ENCODE data around the gene ARHGEF17.

Gene ARHGEF17

DNA sequence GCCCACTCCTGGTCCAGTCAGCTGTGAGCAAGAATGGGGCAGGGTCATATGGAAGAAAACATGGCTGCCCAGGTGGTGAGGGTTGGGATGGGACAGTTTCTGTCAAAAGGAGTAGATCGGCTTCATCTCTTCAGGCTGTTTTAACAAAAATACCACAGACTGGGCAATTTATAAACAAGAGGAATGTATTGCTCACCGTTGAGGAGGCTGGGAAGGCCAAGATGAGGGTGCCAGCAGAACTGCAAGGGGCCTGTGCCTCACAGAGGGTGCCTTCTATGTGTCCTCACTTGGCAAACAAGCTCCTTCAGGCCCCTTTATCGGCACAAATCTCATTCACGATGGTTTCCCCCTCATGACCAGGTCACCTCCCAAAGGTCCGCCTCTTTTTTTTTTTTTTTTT, 50.0 kb downstream of the ARHGEF17 start:
- Histone ChIP-seq H3K9me3 (ENCODE audit: control insufficient read depth, insufficient read depth, low read depth, low read length) (no peaks in the 10 kb centered on the region), H3K4me3 (ENCODE audit: low read depth, low read length) (no peak overlapping the region), H3K4me1 (ENCODE audit: control insufficient read depth, insufficient read depth, low read length) (no peaks in the 10 kb centered on the region), H3K27ac (ENCODE audit: extremely low read depth, low read depth, low read length) (no peak overlapping the region), H3K36me3 (ENCODE audit: control insufficient read depth in 2 of 2, insufficient read depth in 1 of 2, low read length in 2 of 2) (peaks cover 0 to 40% of the 10 kb centered on the region in 2 experiments; a peak in 1 of 3 replicates)
- no peak for TF ChIP-seq ZNF169 (tag by site-specific recombination; IDR thresholded peaks at IDR 0.05)
- no peak for TF ChIP-seq IKZF3 (tag by site-specific recombination; IDR thresholded peaks at IDR 0.05)
- no peak for TF ChIP-seq ZNF175 (tag by site-specific recombination; IDR thresholded peaks at IDR 0.05)
- no peak for TF ChIP-seq MEIS1 (CRISPR knock-in tag; IDR thresholded peaks at IDR 0.05; ENCODE audit: borderline replicate concordance)
- no peak for TF ChIP-seq ZNF596 (tag by site-specific recombination; IDR thresholded peaks at IDR 0.05)
- ChIA-PET CTCF (interaction anchor here (0.6 to 2.0 kb wide), 9 partner anchors 9 to 919 kb away, joined by 3 to 10 read pairs (median 4); no protein-coding TSS in a partner anchor), POLR2A (interaction anchor here (0.6 kb wide), 1 partner anchor 21 kb away, joined by 3 read pairs; no protein-coding TSS in a partner anchor)

DNA sequence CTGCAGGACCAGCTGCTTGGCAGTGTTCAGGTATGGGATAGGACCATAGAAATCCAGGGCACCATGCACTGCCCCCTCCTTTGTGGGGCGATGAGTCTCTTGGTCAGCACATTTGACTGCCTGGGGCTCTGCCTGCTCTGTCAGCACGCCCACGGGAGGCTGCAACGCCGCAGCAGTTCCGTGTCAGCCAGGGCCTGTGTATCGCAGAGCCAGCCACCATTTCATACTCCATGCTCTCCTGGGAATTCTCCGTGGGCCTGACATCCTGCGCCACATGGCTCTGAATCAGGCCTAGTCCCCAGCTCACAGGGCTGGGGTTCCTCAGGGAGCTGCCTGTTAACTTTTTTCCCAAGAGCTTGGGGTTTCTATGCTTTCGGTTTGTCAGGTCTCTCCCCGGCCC, 51.3 kb downstream of the ARHGEF17 start:
- peaks cover 0 to 45% of the 10 kb centered on the region in 2 experiments; a peak in 1 of 3 replicates for H3K36me3 ChIP-seq (ENCODE audit: control insufficient read depth in 2 of 2, insufficient read depth in 1 of 2, low read length in 2 of 2)
- TF ChIP-seq ZFHX2 (tag by site-specific recombination; conservative IDR thresholded peaks at IDR 0.05) (peak; percentile 27; the same call in 1 of the 2 replicates), ZNF24 (tag by site-specific recombination; IDR thresholded peaks at IDR 0.05) (no peak), HOXA7 (CRISPR knock-in tag; IDR thresholded peaks at IDR 0.05; ENCODE audit: borderline replicate concordance) (no peak), SCRT1 (tag by site-specific recombination; IDR thresholded peaks at IDR 0.05; ENCODE audit: borderline replicate concordance) (no peak), ZNF10 (tag by site-specific recombination; IDR thresholded peaks at IDR 0.05) (no peak)
- no peaks in the 10 kb centered on the region for H3K4me1 ChIP-seq (ENCODE audit: control insufficient read depth, insufficient read depth, low read length)
- no peaks in the 10 kb centered on the region for H3K9me3 ChIP-seq (ENCODE audit: control insufficient read depth, insufficient read depth, low read depth, low read length)
- POLR2A ChIA-PET: no interaction called here
- CTCF ChIA-PET: interaction anchor here (0.5 to 3.1 kb wide), 6 partner anchors 8 to 570 kb away, joined by 3 to 37 read pairs (median 5); no protein-coding TSS in a partner anchor
- no peak overlapping the region for H3K27ac ChIP-seq (ENCODE audit: extremely low read depth, low read depth, low read length)
- H3K4me3 ChIP-seq (ENCODE audit: low read depth, low read length): no peak overlapping the region

DNA sequence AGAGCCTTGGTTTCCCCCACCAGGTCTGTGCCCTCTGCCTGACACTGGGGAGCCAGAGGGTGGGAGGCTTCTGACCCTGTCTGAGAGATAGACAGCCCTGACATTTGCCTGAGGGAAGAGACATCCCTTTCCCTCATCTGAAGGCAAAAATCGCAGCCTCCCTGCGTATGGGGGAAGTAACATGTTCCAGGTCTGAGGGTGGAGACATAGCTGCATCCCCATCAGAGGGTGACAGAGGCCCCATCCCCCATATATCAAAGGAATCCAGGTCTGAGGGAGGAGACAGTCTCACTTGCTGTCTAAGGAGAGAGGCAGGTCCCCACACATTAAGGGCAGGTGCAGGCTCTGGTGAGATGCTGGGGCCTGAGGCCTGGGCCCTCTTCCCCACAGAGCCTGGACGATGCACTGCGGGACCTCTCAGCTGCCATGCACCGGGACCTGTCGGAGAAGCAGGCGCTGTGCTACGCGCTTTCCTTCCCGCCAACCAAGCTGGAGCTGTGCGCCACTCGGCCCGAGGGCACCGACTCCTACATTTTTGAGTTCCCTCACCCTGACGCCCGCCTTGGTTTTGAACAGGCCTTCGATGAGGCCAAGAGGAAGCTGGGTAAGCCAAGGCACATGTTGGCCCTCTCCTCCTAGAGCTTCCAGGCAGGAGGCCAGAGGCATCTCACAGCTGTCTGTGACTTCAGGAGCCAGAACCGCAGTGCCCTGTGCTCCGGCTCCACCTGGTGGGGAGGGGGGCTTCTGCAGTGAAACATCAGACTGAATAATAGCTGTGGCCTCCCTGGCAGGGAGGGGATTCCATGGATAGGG, 52.1 kb downstream of the ARHGEF17 start:
- ChIA-PET POLR2A (interaction anchor here (1.1 kb wide), 1 partner anchor 301 kb away, joined by 3 read pairs; no protein-coding TSS in a partner anchor), CTCF (interaction anchor here (0.8 to 3.1 kb wide), 12 partner anchors 8 to 301 kb away, joined by 3 to 37 read pairs (median 8); no protein-coding TSS in a partner anchor)
- Histone ChIP-seq H3K27ac (ENCODE audit: extremely low read depth, low read depth, low read length) (no peak overlapping the region), H3K36me3 (ENCODE audit: control insufficient read depth in 2 of 2, insufficient read depth in 1 of 2, low read length in 2 of 2) (peaks cover 0 to 53% of the 10 kb centered on the region in 2 experiments; a peak in 1 of 3 replicates), H3K9me3 (ENCODE audit: control insufficient read depth, insufficient read depth, low read depth, low read length) (no peaks in the 10 kb centered on the region), H3K4me1 (ENCODE audit: control insufficient read depth, insufficient read depth, low read length) (no peaks in the 10 kb centered on the region), H3K4me3 (ENCODE audit: low read depth, low read length) (no peak overlapping the region)
- TF ChIP-seq, protein P1, sequence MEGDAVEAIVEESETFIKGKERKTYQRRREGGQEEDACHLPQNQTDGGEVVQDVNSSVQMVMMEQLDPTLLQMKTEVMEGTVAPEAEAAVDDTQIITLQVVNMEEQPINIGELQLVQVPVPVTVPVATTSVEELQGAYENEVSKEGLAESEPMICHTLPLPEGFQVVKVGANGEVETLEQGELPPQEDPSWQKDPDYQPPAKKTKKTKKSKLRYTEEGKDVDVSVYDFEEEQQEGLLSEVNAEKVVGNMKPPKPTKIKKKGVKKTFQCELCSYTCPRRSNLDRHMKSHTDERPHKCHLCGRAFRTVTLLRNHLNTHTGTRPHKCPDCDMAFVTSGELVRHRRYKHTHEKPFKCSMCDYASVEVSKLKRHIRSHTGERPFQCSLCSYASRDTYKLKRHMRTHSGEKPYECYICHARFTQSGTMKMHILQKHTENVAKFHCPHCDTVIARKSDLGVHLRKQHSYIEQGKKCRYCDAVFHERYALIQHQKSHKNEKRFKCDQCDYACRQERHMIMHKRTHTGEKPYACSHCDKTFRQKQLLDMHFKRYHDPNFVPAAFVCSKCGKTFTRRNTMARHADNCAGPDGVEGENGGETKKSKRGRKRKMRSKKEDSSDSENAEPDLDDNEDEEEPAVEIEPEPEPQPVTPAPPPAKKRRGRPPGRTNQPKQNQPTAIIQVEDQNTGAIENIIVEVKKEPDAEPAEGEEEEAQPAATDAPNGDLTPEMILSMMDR (tag by site-specific recombination; IDR thresholded peaks at IDR 0.05): peak; percentile 53; the same call in 1 of the 2 replicates
- TF ChIP-seq ZNF341 (tag by site-specific recombination; IDR thresholded peaks at IDR 0.05; ENCODE audit: low read depth): no peak

DNA sequence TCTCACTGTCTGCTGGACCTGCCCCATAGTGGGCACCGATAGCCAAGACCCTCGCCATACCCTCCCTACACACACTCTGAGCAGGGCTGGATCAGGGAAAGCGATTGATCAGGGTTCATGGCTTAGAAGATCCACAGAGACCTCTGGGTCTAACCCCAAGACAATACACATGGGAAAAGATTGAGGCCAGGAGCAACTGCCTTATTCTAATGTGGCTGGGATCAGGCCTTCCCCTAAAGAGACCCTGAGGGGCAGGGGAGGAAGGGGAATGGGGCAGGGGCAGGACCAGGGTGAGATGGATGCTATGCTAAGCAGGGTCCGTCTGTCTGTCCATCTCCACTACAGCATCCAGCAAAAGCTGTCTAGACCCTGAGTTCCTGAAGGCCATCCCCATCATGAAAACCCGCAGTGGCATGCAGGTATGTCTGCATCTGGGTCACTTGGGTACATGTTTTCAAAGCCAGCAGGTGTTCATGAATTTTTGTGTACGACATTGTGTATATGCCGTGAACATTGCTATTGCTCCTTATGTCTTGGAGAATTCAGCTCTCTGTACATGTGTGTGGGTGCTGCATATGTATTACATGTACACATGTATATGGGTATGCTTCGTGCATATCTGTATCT, 52.8 kb downstream of the ARHGEF17 start:
- CTCF ChIA-PET: interaction anchor here (0.8 to 3.1 kb wide), 12 partner anchors 9 to 300 kb away, joined by 3 to 37 read pairs (median 8); no protein-coding TSS in a partner anchor
- H3K36me3 ChIP-seq (ENCODE audit: control insufficient read depth in 2 of 2, insufficient read depth in 1 of 2, low read length in 2 of 2): peaks cover 0 to 60% of the 10 kb centered on the region in 2 experiments; a peak in 1 of 3 replicates
- no peaks in the 10 kb centered on the region for H3K4me1 ChIP-seq (ENCODE audit: control insufficient read depth, insufficient read depth, low read length)
- POLR2A ChIA-PET: interaction anchor here (1.1 kb wide), 1 partner anchor 300 kb away, joined by 3 read pairs; no protein-coding TSS in a partner anchor
- H3K4me3 ChIP-seq (ENCODE audit: low read depth, low read length): no peak overlapping the region
- no peaks in the 10 kb centered on the region for H3K9me3 ChIP-seq (ENCODE audit: control insufficient read depth, insufficient read depth, low read depth, low read length)
- H3K27ac ChIP-seq (ENCODE audit: extremely low read depth, low read depth, low read length): no peak overlapping the region
- TF ChIP-seq ZBTB48 (tag by site-specific recombination; IDR thresholded peaks at IDR 0.05): no peak
- TF ChIP-seq ZNF341 (tag by site-specific recombination; IDR thresholded peaks at IDR 0.05; ENCODE audit: low read depth): no peak
- TF ChIP-seq ZBTB20 (tag by site-specific recombination; IDR thresholded peaks at IDR 0.05): no peak
- TF ChIP-seq ZNF768 (tag by site-specific recombination; IDR thresholded peaks at IDR 0.05): no peak
- no peak for TF ChIP-seq ZXDB (tag by site-specific recombination; IDR thresholded peaks at IDR 0.05)
- no peak for TF ChIP-seq ZNF660 (tag by site-specific recombination; IDR thresholded peaks at IDR 0.05)
- TF ChIP-seq, protein P2, sequence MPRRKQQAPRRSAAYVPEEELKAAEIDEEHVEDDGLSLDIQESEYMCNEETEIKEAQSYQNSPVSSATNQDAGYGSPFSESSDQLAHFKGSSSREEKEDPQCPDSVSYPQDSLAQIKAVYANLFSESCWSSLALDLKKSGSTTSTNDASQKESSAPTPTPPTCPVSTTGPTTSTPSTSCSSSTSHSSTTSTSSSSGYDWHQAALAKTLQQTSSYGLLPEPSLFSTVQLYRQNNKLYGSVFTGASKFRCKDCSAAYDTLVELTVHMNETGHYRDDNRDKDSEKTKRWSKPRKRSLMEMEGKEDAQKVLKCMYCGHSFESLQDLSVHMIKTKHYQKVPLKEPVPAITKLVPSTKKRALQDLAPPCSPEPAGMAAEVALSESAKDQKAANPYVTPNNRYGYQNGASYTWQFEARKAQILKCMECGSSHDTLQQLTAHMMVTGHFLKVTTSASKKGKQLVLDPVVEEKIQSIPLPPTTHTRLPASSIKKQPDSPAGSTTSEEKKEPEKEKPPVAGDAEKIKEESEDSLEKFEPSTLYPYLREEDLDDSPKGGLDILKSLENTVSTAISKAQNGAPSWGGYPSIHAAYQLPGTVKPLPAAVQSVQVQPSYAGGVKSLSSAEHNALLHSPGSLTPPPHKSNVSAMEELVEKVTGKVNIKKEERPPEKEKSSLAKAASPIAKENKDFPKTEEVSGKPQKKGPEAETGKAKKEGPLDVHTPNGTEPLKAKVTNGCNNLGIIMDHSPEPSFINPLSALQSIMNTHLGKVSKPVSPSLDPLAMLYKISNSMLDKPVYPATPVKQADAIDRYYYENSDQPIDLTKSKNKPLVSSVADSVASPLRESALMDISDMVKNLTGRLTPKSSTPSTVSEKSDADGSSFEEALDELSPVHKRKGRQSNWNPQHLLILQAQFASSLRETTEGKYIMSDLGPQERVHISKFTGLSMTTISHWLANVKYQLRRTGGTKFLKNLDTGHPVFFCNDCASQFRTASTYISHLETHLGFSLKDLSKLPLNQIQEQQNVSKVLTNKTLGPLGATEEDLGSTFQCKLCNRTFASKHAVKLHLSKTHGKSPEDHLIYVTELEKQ (tag by site-specific recombination; IDR thresholded peaks at IDR 0.05; ENCODE audit: borderline replicate concordance): no peak
- no peak for TF ChIP-seq ZNF514 (tag by site-specific recombination; IDR thresholded peaks at IDR 0.05)
- no peak for TF ChIP-seq ZNF335 (tag by site-specific recombination; conservative IDR thresholded peaks at IDR 0.05)
- TF ChIP-seq ZNF214 (tag by site-specific recombination; IDR thresholded peaks at IDR 0.05; ENCODE audit: borderline replicate concordance): no peak
